Measurements from ENCODE around the gene DNER. TPM values are rescaled to one million over a fixed set of nuclear protein-coding genes. Genes with fewer than 3 reads are reported as not detected.

The DNER gene
- total and polyA plus RNA-seq, 8 donors, result 0.06 to 2.4 (median 1.9) TPM

- Histone ChIP-seq H3K4me3 (no peak overlapping the region), H3K27me3 (no peaks in the 10 kb centered on the region)
- TF ChIP-seq CTCF (IDR thresholded peaks at IDR 0.05), result no peak
Observed at GRCh38 chr2:229562472-229563127, 151.8 kb downstream of the DNER start.

GRCh38 chr2:229559986-229560385 lies 154.4 kb downstream of the DNER start:
- Histone ChIP-seq H3K4me1 (no peaks in the 10 kb centered on the region), H3K4me3 (no peak overlapping the region), H3K27me3 (no peaks in the 10 kb centered on the region), H3K36me3 (no peaks in the 10 kb centered on the region), H3K27ac (no peak overlapping the region), H3K9me3 (no peaks in the 10 kb centered on the region)
- DNase-seq (peak in 1 of 4 donors; percentile 16), ATAC-seq (no peak)
- intact Hi-C loops (cut with DNase I), result no loop called here
- no peak for TF ChIP-seq CTCF (IDR thresholded peaks at IDR 0.05)

More at GRCh38 chr2:229562472-229563127, 151.8 kb downstream of the DNER start:
- DNase-seq (no peak), ATAC-seq (no peak)
- Histone ChIP-seq H3K4me1 (no peaks in the 10 kb centered on the region), H3K27ac (no peak overlapping the region), H3K36me3 (no peaks in the 10 kb centered on the region), H3K9me3 (no peaks in the 10 kb centered on the region)
- intact Hi-C loops (cut with DNase I), result no loop called here

- Histone ChIP-seq H3K9me3 (no peaks in the 10 kb centered on the region), H3K27ac (no peak overlapping the region), H3K4me1 (no peaks in the 10 kb centered on the region), H3K36me3 (no peaks in the 10 kb centered on the region), H3K27me3 (no peaks in the 10 kb centered on the region), H3K4me3 (no peak overlapping the region)
- no peak for TF ChIP-seq CTCF (IDR thresholded peaks at IDR 0.05)
- intact Hi-C loops (cut with DNase I), result no loop called here
- DNase-seq, result no peak
- ATAC-seq, result no peak
Observed at GRCh38 chr2:229553091-229553490, 161.3 kb downstream of the DNER start.

- ATAC-seq, result no peak
- TF ChIP-seq CTCF (IDR thresholded peaks at IDR 0.05), result no peak
- H3K4me3 ChIP-seq, result no peak overlapping the region
- no peaks in the 10 kb centered on the region for H3K9me3 ChIP-seq
- H3K4me1 ChIP-seq, result no peaks in the 10 kb centered on the region
- no peaks in the 10 kb centered on the region for H3K36me3 ChIP-seq
- intact Hi-C loops (cut with DNase I), result no loop called here
- DNase-seq, result no peak
- H3K27me3 ChIP-seq, result no peaks in the 10 kb centered on the region
- no peak overlapping the region for H3K27ac ChIP-seq
Observed at GRCh38 chr2:229543176-229543873, 171.0 kb downstream of the DNER start.

- Histone ChIP-seq H3K36me3 (no peaks in the 10 kb centered on the region), H3K27ac (no peak overlapping the region), H3K4me1 (no peaks in the 10 kb centered on the region), H3K9me3 (no peaks in the 10 kb centered on the region), H3K27me3 (no peaks in the 10 kb centered on the region), H3K4me3 (no peak overlapping the region)
- ATAC-seq (no peak), DNase-seq (no peak)
- no peak for TF ChIP-seq CTCF (IDR thresholded peaks at IDR 0.05)
- intact Hi-C loops (cut with DNase I), result no loop called here
Observed at GRCh38 chr2:229539628-229540027, 174.7 kb downstream of the DNER start.
